GM19351 (cell line): Measurements from ENCODE around the gene NUP160.
"Not testable (repeated sequence)": the region's sequence is repeated elsewhere in the genome, so short reads cannot be mapped to it uniquely, and the experiment has no call there.

ENCODE experiments used
- ATAC-seq: cut with Tn5 transposase; IDR thresholded peaks from one replicate; pipeline ENCODE4 v1.9.1; 2021; ENCODE audit warnings: mild to moderate bottlenecking, moderate library complexity; ENCODE audit not compliant: unreplicated experiment

The NUP160 gene

DNA sequence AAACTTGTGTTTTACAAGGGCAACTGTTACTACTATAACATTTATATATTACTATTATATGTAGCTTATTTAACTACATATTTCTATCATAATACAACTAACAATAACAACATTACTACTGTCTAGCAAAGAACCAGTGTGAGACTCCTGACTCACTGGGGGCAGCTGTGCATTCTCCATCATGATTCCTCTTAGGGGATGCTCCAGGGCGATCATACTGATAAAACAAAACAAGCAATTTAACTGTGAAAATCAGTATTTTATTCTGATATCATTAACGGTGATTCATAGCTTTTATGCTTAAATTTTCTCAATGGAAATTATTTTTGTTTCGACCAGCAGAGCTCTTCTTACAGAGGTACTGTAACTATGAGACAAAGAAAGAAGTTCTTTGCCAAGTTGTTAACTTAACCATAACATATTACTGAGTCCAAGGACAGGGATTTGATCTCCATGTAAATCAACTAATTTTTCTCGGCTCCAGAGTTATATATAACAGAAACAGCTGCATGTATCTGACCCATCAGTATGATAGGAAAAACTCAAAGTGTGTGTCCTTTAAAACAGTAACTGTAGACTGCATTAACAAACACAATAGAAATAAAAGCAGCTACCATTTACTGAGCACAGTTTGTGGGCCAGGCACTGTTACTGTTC, 56.2 kb downstream of the NUP160 start:
- no peak for ATAC-seq

DNA sequence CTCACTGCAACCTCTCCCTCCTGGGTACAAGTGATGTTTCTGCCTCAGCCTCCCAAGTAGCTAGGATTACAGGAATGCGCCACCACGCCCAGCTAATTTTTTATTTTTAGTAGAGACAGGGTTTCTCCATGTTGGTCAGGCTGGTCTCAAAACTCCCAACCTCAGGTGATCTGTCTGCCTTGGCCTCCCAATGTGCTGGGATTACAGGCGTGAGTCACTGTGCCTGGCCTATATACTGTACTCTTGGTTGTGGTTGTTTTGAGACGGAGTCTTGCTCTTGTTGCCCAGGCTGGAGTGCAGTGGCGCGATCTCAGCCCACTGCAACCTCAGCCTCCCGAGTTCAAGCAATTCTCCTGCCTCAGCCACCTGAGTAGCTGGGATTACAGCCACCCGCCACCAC, 58.1 kb downstream of the NUP160 start:
- ATAC-seq: not testable (repeated sequence)

DNA sequence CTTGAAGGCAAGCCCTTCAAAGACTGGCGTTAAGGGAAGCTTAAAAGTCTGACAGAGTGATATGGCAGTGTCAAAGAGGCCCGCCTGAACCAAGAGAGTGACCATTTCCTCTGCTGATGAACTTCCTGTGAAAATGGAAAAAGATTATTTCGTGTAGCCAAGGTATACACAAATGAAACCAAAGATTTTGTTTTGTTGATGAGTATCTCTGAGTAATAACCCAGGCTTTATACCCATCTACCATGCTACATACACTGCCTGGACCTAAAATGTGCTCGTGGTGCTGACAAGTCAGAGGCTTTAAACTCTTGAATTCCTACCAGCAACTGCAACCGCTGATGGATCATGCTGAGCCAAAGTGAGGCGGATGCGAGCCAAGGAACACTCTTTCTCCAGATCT, 60.0 kb downstream of the NUP160 start:
- ATAC-seq: no peak

DNA sequence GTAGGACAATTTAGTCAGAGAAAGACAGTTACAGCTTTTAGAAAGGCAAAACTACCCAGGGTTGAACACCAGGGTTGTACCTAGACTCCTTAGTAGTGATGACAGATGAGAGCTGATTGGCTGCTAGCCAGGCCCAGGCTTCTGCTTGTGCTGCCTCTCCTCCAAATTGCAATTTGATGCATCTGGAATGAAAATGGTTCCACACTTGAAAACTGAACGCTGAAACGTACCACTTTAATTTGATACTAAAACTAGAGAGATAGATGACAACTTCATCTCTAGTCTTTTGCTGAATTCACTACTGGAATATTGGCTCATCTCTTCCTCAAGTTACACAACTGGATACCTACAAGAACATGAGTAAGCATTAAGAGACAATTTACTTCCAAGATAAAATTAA, 61.8 kb downstream of the NUP160 start:
- ATAC-seq: no peak

DNA sequence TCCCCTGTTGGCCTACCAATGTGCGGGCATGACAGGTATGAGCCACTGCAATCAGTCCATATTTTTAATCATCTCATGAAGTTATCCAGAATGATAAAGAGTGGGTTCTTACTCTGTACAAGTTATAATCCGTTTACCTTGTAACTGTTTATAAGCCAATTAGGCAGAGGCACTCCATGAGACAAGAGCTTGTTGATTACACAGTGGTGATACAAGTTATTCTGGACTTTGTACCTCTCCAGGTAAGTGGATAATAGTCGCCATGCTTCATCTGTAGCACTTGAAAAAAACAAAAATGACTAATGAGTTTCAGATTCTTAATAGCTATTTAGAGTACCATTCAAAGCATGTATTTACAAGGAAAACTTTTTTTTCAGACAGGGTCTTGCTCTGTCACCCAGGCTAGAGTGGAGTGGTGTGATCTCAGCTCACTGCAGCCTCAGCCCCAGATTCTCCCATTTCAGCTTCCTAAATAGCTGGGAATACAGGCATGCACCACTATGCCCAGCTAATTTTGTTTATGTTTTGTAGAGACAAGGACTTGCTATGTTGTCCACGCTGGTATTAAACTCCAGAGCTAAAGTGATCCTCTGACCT, 63.3 kb downstream of the NUP160 start:
- ATAC-seq: no peak

DNA sequence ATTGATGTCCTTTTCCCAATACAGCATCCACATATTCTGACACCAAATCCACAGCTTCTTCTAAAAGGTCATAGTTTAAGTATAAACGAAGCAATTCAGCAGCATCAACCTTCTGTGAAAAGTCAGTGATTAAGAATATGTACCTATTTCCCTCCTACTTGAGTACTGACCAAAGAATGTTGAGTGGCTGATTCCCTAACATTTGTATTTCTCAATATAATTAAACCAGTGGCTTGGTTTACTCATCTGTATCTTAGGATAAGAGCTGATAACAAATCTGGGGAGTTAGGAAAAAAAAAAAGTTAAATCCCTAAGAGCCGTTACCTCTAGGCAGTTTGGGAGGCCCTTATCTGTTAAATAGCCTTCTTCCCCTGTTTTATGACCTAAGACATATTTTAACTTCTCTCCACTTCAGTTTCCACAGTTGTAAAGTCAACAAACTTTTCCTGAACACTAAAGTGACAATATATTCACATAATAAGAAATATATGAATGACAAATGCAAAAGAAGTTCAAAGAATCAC, 65.0 kb downstream of the NUP160 start:
- no peak for ATAC-seq

DNA sequence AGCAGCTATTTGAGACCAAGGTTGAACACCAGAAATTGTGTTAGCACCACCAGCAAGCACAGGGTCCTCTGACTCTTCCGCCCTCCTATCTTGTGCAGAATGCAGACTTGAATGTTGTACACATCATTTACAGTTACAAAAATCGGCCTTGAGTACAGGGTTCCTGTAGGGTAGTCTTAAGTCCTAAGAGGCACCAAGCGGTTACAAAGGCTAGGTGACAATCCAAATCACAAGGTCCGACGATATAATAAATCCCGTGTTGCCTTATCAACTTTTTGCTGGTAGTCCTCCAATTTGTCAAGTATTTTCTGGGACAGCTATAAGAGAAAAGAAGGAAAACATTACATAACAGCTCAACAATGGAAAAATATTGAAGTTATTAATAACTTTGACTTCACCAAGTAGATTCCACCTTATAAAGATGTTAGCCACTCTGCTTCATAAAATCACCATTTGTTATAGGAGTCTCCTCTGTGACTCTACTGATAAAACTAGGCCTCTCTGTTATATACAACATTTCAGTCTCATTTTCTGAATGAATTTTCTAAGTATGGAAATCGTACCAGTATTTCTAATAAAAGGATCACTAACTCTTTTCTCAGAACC, 69.2 kb downstream of the NUP160 start:
- no peak for ATAC-seq

DNA sequence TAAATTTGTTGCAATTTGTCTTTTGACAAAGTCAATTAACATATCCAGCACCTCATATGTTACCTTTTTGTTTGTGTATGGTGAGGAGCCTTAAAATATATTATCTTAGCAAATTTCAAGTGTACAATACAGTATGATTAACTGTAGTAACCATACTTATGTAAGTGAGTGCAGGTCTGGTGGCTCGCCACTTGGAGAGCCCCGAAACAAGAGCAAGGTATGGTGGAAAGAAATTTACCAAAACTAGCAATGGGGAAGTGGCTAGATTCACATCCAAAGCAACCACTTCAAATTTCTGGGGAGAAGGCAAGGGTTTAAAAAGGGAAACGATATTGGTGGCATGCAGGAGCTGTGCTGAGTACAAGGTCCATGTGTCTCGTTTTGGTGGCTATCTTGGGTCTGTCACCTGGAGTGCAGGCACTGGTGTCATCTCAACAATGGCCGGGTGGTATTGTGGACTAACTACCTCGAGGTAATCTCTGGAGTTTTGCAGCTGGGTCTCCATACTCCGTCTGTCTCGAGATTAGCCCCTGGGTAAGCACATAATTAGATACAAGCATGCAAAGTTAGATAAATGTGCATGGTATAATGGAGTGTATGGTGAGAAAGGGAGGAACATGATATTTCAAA, 72.8 kb downstream of the NUP160 start:
- ATAC-seq: no peak

DNA sequence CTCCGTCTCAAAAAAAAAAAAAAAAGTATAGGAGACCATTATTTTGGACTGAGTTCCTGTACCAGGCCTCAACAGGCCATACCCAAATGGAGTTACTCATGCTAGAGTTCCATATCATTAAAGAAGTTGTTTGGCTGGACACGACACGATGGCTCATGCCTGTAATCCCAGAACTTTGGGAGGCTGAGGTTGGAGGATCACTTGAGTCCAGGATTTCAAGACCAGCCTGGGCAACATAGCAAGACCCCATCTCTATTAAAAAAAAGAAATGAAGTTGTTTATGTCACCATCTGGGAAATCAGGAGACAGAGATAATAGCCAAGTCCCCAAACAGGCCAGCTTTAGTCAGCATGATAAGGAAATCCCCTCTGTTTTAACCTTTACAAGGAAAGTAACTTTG, 74.3 kb downstream of the NUP160 start:
- ATAC-seq: no peak

DNA sequence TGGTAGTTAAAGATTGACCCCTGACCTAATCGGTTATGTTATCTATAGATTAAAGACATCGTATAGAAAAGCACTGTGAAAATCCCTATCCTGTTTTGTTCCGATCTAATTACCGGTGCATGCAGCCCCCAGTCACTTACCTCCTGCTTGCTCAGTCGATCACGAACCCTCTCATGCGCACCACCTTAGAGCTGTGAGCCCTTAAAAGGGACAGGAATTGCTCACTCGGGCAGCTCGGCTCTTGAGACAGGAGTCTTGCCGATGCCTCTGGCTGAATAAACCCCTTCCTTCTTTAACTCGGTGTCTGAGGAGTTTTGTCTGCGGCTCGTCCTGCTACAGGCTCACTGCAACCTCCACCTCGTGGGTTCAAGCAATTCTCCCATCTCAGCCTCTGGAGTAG, 78.6 kb downstream of the NUP160 start:
- not testable (repeated sequence) for ATAC-seq

DNA sequence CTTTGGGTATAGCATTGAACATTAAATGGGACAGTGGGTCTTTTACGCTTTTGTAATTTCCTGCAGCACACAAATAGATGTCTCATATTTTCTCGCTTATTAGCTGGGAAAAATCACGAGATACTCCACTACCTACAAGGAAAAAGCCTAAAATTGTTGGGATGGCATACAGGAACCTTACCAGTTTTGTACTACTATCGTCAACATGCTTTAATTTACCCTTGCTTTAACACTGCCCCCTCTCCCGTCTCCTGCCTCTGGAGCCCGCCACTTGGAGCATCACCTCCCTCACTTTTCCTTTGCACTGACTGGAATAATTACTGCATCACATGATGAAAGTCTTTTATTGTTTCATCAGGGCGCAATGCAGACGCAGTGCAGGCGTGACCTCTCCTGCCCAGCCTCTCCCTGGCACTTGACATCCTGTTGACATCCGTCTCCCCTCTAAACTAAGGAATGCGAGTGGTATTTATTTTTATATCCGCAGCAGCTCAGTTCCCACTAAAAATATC, 80.0 kb downstream of the NUP160 start:
- no peak for ATAC-seq

DNA sequence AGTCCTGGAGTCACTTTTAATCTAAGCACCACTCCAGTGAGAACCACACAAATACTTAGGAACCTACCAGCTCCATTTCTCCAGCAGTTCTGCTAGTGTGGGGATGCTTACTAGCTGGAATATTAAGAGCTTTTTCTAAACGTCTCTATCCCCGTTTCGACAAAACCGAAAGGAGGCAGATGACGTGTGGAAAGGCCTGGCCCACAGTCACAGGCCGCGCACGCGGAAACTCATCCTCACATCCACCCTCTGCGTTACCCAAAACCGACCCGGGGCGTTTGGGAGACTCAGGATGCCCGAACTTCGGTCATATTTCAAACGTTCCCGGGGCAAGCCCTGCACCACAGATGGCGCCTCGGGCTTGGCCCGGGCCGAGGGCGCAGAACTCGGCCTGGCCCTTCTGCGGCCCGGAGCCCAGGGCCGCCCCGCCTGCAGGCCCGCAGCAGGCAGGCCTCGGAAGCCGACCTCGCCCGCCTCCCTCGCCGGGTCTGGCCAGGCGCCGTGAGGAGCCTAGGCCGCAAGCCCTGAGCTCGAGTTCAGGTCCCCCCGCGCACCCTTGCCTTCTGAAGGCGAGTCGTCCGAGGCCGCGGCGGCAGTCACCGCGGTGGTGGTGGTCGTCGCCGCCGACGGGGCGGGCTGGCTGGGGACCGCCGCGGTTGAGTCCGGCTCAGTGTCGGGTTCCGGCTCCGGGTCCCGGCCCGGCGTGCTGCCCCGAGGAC, 81.5 kb downstream of the NUP160 start:
- ATAC-seq: peak; percentile 32

DNA sequence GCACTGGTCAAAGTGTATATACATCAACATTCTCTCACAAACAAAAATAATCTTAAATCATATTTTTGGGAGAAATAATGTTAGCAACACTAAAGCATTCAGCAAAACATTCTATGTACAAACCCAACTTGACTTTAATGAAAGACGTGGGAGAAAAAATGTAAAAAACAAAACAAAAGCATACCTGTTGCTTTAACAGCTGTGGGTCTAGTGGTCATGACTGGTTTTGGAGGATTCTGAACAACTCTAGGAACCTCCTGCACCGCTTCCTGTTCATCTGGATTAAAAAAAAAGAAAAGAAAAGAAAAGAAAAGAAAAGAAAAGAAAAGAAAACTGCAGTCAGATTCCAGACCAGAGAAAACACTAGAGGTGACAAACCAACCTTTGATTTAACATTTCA, 83.1 kb downstream of the NUP160 start:
- no peak for ATAC-seq

DNA sequence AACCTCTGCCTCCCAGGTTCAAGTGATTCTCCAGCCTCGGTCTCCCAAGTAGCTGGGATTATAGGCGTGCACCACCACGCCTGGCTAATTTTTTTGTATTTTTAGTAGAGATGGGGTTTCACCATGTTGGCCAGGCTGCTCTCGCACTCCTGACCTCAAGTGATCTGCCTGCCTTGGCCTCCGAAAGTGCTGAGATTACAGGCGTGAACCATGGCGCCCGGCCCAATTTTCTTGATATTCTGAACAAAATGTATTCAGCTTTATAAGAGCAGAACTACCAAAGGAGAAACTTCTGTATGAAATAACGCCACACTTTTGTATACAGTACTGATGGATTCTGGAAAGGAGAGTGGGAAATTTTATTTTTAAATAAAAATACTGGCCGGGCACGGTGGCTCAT, 88.9 kb downstream of the NUP160 start:
- ATAC-seq: not testable (repeated sequence)

DNA sequence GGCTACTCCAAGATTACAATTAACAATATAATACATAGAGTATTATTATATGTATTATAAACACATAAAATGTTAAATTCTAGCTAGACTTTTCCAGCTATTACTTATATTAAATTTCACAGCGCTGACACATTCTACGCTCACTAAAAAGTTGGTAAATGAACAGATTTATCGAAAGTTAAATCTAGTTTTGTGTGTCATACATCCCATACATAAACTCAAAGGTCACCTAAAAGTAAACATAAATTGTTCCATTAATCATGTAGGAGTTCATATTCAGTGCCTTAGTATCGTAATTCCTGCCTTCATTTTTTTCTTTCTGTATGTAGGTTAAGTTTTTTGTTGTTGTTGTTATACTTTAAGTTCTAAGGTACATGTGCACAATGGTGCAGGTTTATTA, 91.9 kb downstream of the NUP160 start:
- no peak for ATAC-seq

DNA sequence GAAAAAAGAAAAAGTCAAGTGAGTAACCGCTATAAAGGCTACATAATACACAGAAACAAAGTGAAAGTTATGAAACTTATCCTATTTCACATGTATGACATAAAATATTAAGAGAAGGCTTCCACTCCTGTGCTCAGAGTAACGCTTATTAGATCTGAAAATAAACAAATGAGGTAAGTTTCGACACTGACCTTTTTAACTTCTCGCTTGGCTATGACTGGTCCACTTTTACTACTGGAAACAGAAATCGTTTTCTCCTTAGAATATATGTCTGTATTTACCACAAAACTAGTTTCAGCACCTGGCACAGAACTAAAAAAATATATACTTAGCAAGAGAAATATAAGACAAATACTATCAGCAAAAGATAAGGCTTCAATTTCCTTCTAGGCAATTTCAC, 97.4 kb downstream of the NUP160 start:
- no peak for ATAC-seq

DNA sequence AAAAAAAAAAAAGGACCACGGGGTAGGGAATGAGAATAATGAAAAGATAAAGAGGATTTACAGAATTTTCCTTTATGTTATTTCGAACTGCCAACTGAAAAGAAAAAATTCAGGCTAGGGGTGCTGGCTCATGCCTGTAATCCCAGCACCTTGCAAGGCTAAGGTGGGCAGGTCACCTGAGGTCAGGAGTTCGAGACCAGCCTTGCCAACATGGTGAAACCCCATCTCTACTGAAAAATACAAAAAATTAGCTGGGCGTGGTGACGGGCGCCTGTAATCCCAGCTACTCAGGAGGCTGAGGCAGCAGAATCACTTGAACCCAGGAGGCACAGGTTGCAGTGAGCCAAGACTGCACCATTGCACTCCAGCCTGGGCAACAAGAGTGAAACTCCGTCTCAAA, 105.7 kb downstream of the NUP160 start:
- ATAC-seq: not testable (repeated sequence)

DNA sequence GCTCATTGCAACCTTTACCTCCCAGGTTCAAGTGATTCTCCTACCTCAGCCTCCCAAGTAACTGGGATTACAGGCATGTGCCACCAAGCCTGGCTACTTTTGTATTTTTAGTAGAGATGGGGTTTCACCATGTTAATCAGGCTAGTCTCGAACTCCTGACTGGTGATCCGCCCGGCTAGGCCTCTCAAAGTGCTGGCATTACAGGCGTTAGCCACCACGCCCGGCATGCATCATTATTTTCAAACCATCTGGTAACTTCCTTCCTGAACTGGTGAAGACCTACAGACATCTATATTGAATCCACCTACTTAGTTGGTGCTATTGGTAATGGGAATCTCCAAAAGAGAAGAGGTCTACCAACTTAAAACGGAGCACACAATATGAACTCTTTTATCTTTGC, 110.3 kb downstream of the NUP160 start:
- not testable (repeated sequence) for ATAC-seq

DNA sequence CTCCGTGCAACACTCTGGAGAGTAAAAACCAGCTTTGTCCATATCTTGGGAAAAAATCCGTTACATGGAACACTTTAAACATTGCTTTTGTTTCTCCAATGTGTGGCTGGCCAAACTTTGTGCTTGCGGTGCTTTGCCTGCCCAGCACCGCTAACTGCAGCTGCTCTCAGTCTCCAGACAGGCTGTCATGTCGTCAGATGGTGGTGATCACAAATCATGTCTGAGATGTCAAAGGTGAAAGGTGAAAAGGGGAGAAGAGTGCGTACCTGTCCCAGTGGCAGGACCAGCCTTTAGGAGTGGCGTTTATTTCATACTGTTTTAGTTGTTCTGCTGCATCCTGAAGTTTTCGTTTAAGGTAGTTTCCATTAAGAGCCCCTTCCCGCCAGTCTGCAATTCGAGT, 115.9 kb downstream of the NUP160 start:
- ATAC-seq: no peak

DNA sequence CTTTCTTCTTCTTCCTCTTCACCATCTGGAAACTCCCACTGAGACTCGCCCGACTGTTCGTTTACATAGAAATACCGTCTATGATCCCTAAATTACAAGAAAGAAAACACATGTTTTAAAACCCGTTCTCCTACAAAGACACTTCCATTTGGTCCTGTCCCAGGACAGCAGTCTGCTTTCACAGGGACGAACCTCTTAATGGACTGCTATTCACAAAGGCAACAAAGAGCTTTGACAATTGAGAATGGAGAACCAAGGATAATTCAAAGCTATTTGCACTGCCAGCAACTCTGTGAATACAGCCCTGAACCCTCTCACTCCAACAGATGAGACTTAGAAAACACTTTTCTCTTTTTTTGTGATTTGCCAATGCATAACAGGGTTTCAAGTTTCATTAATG, 116.7 kb downstream of the NUP160 start:
- no peak for ATAC-seq
